Skeletal muscle satellite cell (primary cell): Measurements from ENCODE around the gene GPBP1.
"Not testable (repeated sequence)": the region's sequence is repeated elsewhere in the genome, so short reads cannot be mapped to it uniquely, and the experiment has no call there.

ENCODE experiments used
- H3K27me3 ChIP-seq: 2 replicates; pipeline ENCODE4 v1.7.0; 2013; ENCODE audit warnings: low read length; ENCODE audit not compliant: control insufficient read depth, insufficient read depth
- H3K36me3 ChIP-seq: 2 replicates; pipeline ENCODE4 v1.7.0; 2013; ENCODE audit warnings: mild to moderate bottlenecking, control low read depth, low read length; ENCODE audit not compliant: insufficient read depth
- H3K4me1 ChIP-seq: 2 replicates; pipeline ENCODE4 v1.7.0; 2013; ENCODE audit warnings: low read length; ENCODE audit not compliant: control insufficient read depth, insufficient read depth
- H3K4me2 ChIP-seq: 2 replicates; pipeline ENCODE4 v1.7.0; 2013; ENCODE audit warnings: mild to moderate bottlenecking, low read length
- H3K4me3 ChIP-seq: 2 replicates; pipeline ENCODE4 v1.7.0; 2013; ENCODE audit warnings: low read length
- H3K9ac ChIP-seq: 2 replicates; pipeline ENCODE4 v1.7.0; 2013; ENCODE audit warnings: mild to moderate bottlenecking, low read depth, low read length, moderate library complexity
- H3K9me3 ChIP-seq: replicated peaks from 2 replicates; pipeline ENCODE4 v1.7.0; 2013; ENCODE audit warnings: mild to moderate bottlenecking, control low read depth, low read length

GPBP1 gene

GRCh38 chr5:57249265-57249874 is 75.5 kb downstream of the GPBP1 start:
- no peak overlapping the region for H3K4me2 ChIP-seq
- no peak overlapping the region for H3K4me3 ChIP-seq
- no peaks in the 10 kb centered on the region for H3K27me3 ChIP-seq
- H3K36me3 ChIP-seq, result peaks cover 42% of the 10 kb centered on the region
- no peak overlapping the region for H3K9ac ChIP-seq
- peaks cover 7% of the 10 kb centered on the region for H3K4me1 ChIP-seq
- no peaks in the 10 kb centered on the region for H3K9me3 ChIP-seq

- Histone ChIP-seq H3K27me3 (no peaks in the 10 kb centered on the region), H3K9me3 (no peaks in the 10 kb centered on the region), H3K4me2 (no peak overlapping the region), H3K9ac (no peak overlapping the region), H3K4me3 (no peak overlapping the region), H3K4me1 (peaks cover 20% of the 10 kb centered on the region), H3K36me3 (peaks cover 40% of the 10 kb centered on the region)
These were observed 84.2 kb downstream of the GPBP1 start for GRCh38 chr5:57258052-57258451.

- Histone ChIP-seq H3K36me3 (peaks cover 40% of the 10 kb centered on the region), H3K4me1 (peaks cover 17% of the 10 kb centered on the region), H3K9ac (no peak overlapping the region), H3K4me3 (no peak overlapping the region), H3K4me2 (no peak overlapping the region), H3K9me3 (no peaks in the 10 kb centered on the region), H3K27me3 (no peaks in the 10 kb centered on the region)
These were observed 85.1 kb downstream of the GPBP1 start for GRCh38 chr5:57258943-57259342.

- Histone ChIP-seq H3K9me3 (no peaks in the 10 kb centered on the region), H3K9ac (no peak overlapping the region), H3K27me3 (no peaks in the 10 kb centered on the region), H3K36me3 (peaks cover 39% of the 10 kb centered on the region), H3K4me1 (peaks cover 9% of the 10 kb centered on the region), H3K4me3 (no peak overlapping the region), H3K4me2 (no peak overlapping the region)
These were observed 85.8 kb downstream of the GPBP1 start for GRCh38 chr5:57259704-57260103.

GRCh38 chr5:57262541-57262940 is 88.7 kb downstream of the GPBP1 start:
- Histone ChIP-seq H3K36me3 (peaks cover 26% of the 10 kb centered on the region), H3K27me3 (no peaks in the 10 kb centered on the region), H3K9me3 (no peaks in the 10 kb centered on the region), H3K9ac (no peak overlapping the region), H3K4me2 (no peak overlapping the region), H3K4me1 (peaks cover 4% of the 10 kb centered on the region), H3K4me3 (no peak overlapping the region)

- H3K9me3 ChIP-seq, result no peaks in the 10 kb centered on the region
- no peaks in the 10 kb centered on the region for H3K4me1 ChIP-seq
- peaks cover 2% of the 10 kb centered on the region for H3K27me3 ChIP-seq
- no peak overlapping the region for H3K4me2 ChIP-seq
- H3K4me3 ChIP-seq, result no peak overlapping the region
- peaks cover 4% of the 10 kb centered on the region for H3K36me3 ChIP-seq
- H3K9ac ChIP-seq, result no peak overlapping the region
These were observed 93.9 kb downstream of the GPBP1 start for GRCh38 chr5:57267805-57268204.

- no peak overlapping the region for H3K9ac ChIP-seq
- H3K4me2 ChIP-seq, result no peak overlapping the region
- no peak overlapping the region for H3K4me3 ChIP-seq
- no peaks in the 10 kb centered on the region for H3K36me3 ChIP-seq
- no peaks in the 10 kb centered on the region for H3K9me3 ChIP-seq
- H3K27me3 ChIP-seq, result peaks cover 5% of the 10 kb centered on the region
- no peaks in the 10 kb centered on the region for H3K4me1 ChIP-seq
These were observed 102.5 kb downstream of the GPBP1 start for GRCh38 chr5:57276353-57276752.

- Histone ChIP-seq H3K27me3 (peaks cover 5% of the 10 kb centered on the region), H3K4me1 (no peaks in the 10 kb centered on the region), H3K9ac (no peak overlapping the region), H3K36me3 (no peaks in the 10 kb centered on the region), H3K4me2 (no peak overlapping the region), H3K4me3 (no peak overlapping the region), H3K9me3 (no peaks in the 10 kb centered on the region)
These were observed 103.2 kb downstream of the GPBP1 start for GRCh38 chr5:57277085-57277484.

- no peak overlapping the region for H3K4me2 ChIP-seq
- no peaks in the 10 kb centered on the region for H3K36me3 ChIP-seq
- no peak overlapping the region for H3K9ac ChIP-seq
- no peaks in the 10 kb centered on the region for H3K4me1 ChIP-seq
- no peaks in the 10 kb centered on the region for H3K27me3 ChIP-seq
- no peak overlapping the region for H3K4me3 ChIP-seq
- H3K9me3 ChIP-seq, result no peaks in the 10 kb centered on the region
These were observed 107.0 kb downstream of the GPBP1 start for GRCh38 chr5:57280853-57281252.

- H3K4me1 ChIP-seq, H3K36me3 ChIP-seq, H3K27me3 ChIP-seq, H3K4me2 ChIP-seq, H3K4me3 ChIP-seq, H3K9ac ChIP-seq, H3K9me3 ChIP-seq: not testable (repeated sequence)
These were observed 111.2 kb downstream of the GPBP1 start for GRCh38 chr5:57285084-57285483.

GRCh38 chr5:57291894-57292293 is 118.0 kb downstream of the GPBP1 start:
- no peaks in the 10 kb centered on the region for H3K4me1 ChIP-seq
- H3K36me3 ChIP-seq, result no peaks in the 10 kb centered on the region
- no peak overlapping the region for H3K4me2 ChIP-seq
- no peak overlapping the region for H3K4me3 ChIP-seq
- no peaks in the 10 kb centered on the region for H3K9me3 ChIP-seq
- H3K27me3 ChIP-seq, result no peaks in the 10 kb centered on the region
- no peak overlapping the region for H3K9ac ChIP-seq

GRCh38 chr5:57292336-57292735 is 118.5 kb downstream of the GPBP1 start:
- no peak overlapping the region for H3K9ac ChIP-seq
- no peaks in the 10 kb centered on the region for H3K27me3 ChIP-seq
- H3K9me3 ChIP-seq, result no peaks in the 10 kb centered on the region
- no peak overlapping the region for H3K4me2 ChIP-seq
- H3K36me3 ChIP-seq, result no peaks in the 10 kb centered on the region
- H3K4me1 ChIP-seq, result no peaks in the 10 kb centered on the region
- H3K4me3 ChIP-seq, result no peak overlapping the region
